Upper lobe of left lung (tissue), 4 donors: Measurements from ENCODE around the gene SUFU.

Source experiments
- CTCF ChIP-seq, 6 experiments: fragments of 450-650 bp in 4 of 6; fragments of 200-600 bp in 2 of 6; sonication (generic) in 2 of 6; IDR thresholded peaks; one replicate each; pipeline ENCODE4 v1.5.1; 2016 to 2019; ENCODE audit warnings: antibody characterized with exemption in 6 of 6
- POLR2A ChIP-seq, 4 donors: fragments of 450-650 bp; IDR thresholded peaks; one replicate each; pipeline ENCODE4 v1.5.1; 2016 to 2017; ENCODE audit warnings: antibody characterized with exemption in 4 of 4, mild to moderate bottlenecking in 2 of 4

GRCh38 chr10:102540023-102540422 lies 36.3 kb downstream of the SUFU start:
- peak in 2 of 6 experiments; percentile 9 to 26 for TF ChIP-seq CTCF (IDR thresholded peaks at IDR 0.05)
- TF ChIP-seq POLR2A (IDR thresholded peaks at IDR 0.05): no peak
